Cardiac fibroblast (primary cell): Measurements from ENCODE around the gene MED28.

Experiments
- DNase-seq, 2 donors: peaks; one replicate each; pipeline versions ENCODE4 v3.0.0 to v3.0.0-alpha.2; 2010; ENCODE audit warnings: low read depth in 2 of 2
- H3K4me3 ChIP-seq, 2 donors: replicated peaks in 1 of 2; 1 replicate in 1 of 2; 2 replicates in 1 of 2; pipeline ENCODE4 v1.5.1; 2011; ENCODE audit warnings: low read depth in 2 of 2, low read length in 2 of 2, mild to moderate bottlenecking in 2 of 2, moderate library complexity in 1 of 2
- CTCF ChIP-seq: IDR thresholded peaks from one replicate; pipeline ENCODE4 v1.5.1; 2011; ENCODE audit warnings: low read depth, mild to moderate bottlenecking, low read length, inconsistent platforms

MED28 gene

GRCh38 chr4:17577665-17578481, 36.6 kb upstream of the MED28 start:
- peak; percentile 29 to 43 for DNase-seq
- peak overlapping the region; percentile 81 for H3K4me3 ChIP-seq
- TF ChIP-seq CTCF: no peak

GRCh38 chr4:17578482-17578891, 36.0 kb upstream of the MED28 start:
- peak; percentile 3 to 13 for DNase-seq
- no peak for TF ChIP-seq CTCF
- H3K4me3 ChIP-seq: peak overlapping the region; percentile 81

- H3K4me3 ChIP-seq: no peak overlapping the region
- no peak for TF ChIP-seq CTCF
- DNase-seq: peak; percentile 42 to 83
Measured at GRCh38 chr4:17580969-17581368, 33.5 kb upstream of the MED28 start.

GRCh38 chr4:17583276-17583675, 31.2 kb upstream of the MED28 start:
- DNase-seq: no peak
- TF ChIP-seq CTCF: no peak
- no peak overlapping the region for H3K4me3 ChIP-seq

GRCh38 chr4:17583941-17584340, 30.5 kb upstream of the MED28 start:
- no peak overlapping the region for H3K4me3 ChIP-seq
- TF ChIP-seq CTCF: no peak
- no peak for DNase-seq

- H3K4me3 ChIP-seq: no peak overlapping the region
- no peak for DNase-seq
- TF ChIP-seq CTCF: no peak
Measured at GRCh38 chr4:17584521-17585213, 29.8 kb upstream of the MED28 start.
